Measurements from ENCODE around the gene SYS1.

The SYS1 gene

DNA sequence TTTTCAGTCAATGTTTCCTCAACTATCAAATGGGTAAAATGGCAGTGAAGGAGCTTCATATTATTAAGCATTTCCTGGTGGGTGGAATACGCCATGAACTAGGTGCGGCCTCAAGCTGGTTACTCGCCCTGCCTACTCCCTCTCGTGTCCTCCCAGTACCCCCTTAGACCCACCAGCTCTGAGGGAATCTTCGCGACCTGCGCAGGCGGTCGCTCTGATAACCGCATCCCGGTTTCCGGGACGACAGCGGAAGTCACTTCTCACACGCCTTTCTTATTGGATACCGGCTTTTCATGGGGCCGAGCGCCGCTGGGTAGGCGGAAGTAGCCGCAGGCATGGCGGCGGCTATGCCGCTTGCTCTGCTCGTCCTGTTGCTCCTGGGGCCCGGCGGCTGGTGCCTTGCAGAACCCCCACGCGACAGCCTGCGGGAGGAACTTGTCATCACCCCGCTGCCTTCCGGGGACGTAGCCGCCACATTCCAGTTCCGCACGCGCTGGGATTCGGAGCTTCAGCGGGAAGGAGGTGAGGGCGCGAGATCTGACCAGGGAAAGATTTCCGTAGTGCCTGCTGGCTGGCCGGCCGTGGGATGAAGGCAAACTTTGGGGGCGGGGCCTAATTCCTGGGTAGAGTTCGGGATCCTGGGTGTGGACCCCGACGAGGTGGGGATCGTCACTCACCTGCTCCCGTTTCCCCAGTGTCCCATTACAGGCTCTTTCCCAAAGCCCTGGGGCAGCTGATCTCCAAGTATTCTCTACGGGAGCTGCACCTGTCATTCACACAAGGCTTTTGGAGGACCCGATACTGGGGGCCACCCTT lies 53.1 kb downstream of the SYS1 start, which contains the start of gene PIGT:
Gene PIGT (plus strand): TSS at position 320 of the 816 bp plus-strand sequence. CDS start 16 bp downstream, at position 336.
- peak within 1 kb of the TSS; percentile 15 for H3K27ac ChIP-seq (ENCODE audit: poor library complexity, severe bottlenecking)
- peaks cover 30% of the 10 kb centered on the region for H3K36me3 ChIP-seq (ENCODE audit: low read depth)
- no peaks in the 10 kb centered on the region for H3K27me3 ChIP-seq (ENCODE audit: insufficient read depth, poor library complexity, severe bottlenecking)
- H3K4me1 ChIP-seq (ENCODE audit: insufficient read depth, poor library complexity, severe bottlenecking) = peaks cover 21% of the 10 kb centered on the region
- DNase-seq (ENCODE audit: low spot score) (peak; percentile 96), ATAC-seq (ENCODE audit: low read depth) (peak; percentile 73)
- H3K4me3 ChIP-seq (ENCODE audit: severe bottlenecking) = peak within 1 kb of the TSS; percentile 59
- H3K9me3 ChIP-seq (ENCODE audit: severe bottlenecking) = no peaks in the 10 kb centered on the region
- TF ChIP-seq, protein P1, sequence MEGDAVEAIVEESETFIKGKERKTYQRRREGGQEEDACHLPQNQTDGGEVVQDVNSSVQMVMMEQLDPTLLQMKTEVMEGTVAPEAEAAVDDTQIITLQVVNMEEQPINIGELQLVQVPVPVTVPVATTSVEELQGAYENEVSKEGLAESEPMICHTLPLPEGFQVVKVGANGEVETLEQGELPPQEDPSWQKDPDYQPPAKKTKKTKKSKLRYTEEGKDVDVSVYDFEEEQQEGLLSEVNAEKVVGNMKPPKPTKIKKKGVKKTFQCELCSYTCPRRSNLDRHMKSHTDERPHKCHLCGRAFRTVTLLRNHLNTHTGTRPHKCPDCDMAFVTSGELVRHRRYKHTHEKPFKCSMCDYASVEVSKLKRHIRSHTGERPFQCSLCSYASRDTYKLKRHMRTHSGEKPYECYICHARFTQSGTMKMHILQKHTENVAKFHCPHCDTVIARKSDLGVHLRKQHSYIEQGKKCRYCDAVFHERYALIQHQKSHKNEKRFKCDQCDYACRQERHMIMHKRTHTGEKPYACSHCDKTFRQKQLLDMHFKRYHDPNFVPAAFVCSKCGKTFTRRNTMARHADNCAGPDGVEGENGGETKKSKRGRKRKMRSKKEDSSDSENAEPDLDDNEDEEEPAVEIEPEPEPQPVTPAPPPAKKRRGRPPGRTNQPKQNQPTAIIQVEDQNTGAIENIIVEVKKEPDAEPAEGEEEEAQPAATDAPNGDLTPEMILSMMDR (IDR thresholded peaks at IDR 0.05; ENCODE audit: poor library complexity, severe bottlenecking) = no peak

DNA sequence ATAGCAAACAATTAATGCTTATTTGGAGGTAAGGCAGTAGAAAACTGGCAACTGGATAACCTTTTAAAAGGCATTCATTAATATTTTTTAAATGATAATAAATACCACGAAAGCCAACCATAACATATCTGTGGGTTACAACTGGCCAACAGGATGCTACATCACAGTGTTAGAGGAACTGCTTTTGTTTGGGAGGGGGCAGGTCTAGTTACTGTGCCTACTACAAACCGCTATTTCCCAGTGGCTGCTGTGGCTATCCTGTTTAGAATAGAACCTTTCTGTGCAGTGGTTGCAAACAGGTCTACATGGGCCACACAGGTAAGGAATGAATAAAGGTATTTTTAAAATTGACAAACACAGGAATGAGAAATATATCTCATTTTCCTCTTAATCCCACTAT lies 54.0 kb downstream of the SYS1 start:
- H3K4me1 ChIP-seq (ENCODE audit: insufficient read depth, poor library complexity, severe bottlenecking) = peaks cover 21% of the 10 kb centered on the region
- ATAC-seq (ENCODE audit: low read depth) (no peak), DNase-seq (ENCODE audit: low spot score) (no peak)
- no peaks in the 10 kb centered on the region for H3K27me3 ChIP-seq (ENCODE audit: insufficient read depth, poor library complexity, severe bottlenecking)
- no peak overlapping the region for H3K27ac ChIP-seq (ENCODE audit: poor library complexity, severe bottlenecking)
- TF ChIP-seq, protein P1 (IDR thresholded peaks at IDR 0.05; ENCODE audit: poor library complexity, severe bottlenecking) = no peak
- peak overlapping the region; percentile 59 for H3K4me3 ChIP-seq (ENCODE audit: severe bottlenecking)
- H3K36me3 ChIP-seq (ENCODE audit: low read depth) = peaks cover 38% of the 10 kb centered on the region
- no peaks in the 10 kb centered on the region for H3K9me3 ChIP-seq (ENCODE audit: severe bottlenecking)

Data from RWPE2 (cell line).